Endothelial cell of umbilical vein (primary cell): Measurements from ENCODE around the gene ABLIM2.

Experiments
- FOS ChIP-seq: IDR thresholded peaks from 2 replicates; pipeline ENCODE4 v1.6.1; 2011; ENCODE audit warnings: mild to moderate bottlenecking, low read length, moderate library complexity, borderline replicate concordance; ENCODE audit not compliant: insufficient read depth
- GATA2 ChIP-seq: IDR thresholded peaks from 2 replicates; pipeline ENCODE4 v1.7.0; 2011; ENCODE audit warnings: low read depth, mild to moderate bottlenecking, moderate library complexity, mixed read lengths, low read length; ENCODE audit not compliant: insufficient read length, insufficient read depth
- MAX ChIP-seq: IDR thresholded peaks from 2 replicates; pipeline ENCODE4 v1.6.1; 2011; ENCODE audit not compliant: insufficient read depth, insufficient read length
- MYC ChIP-seq: IDR thresholded peaks from one replicate; pipeline ENCODE4 v1.6.1; 2011; ENCODE audit warnings: mild to moderate bottlenecking, low read depth, low read length
- POLR2A ChIP-seq: IDR thresholded peaks from 2 replicates; pipeline ENCODE4 v1.6.1; 2012; ENCODE audit warnings: low read depth, mild to moderate bottlenecking, control low read depth, low read length
- POLR2AphosphoS5 ChIP-seq: IDR thresholded peaks from 2 replicates; pipeline ENCODE4 v1.6.1; 2012; ENCODE audit warnings: low read depth, mild to moderate bottlenecking, control low read depth, low read length, moderate library complexity; ENCODE audit not compliant: insufficient read depth
- TF ChIP-seq, protein P1 (sequence below), 2 donors: IDR thresholded peaks; 1 replicate in 1 of 2; 2 replicates in 1 of 2; pipeline ENCODE4 v1.5.1; 2011; ENCODE audit warnings: low read length in 2 of 2, mild to moderate bottlenecking in 2 of 2, moderate library complexity in 2 of 2, control low read depth in 1 of 2, inconsistent platforms in 1 of 2, low read depth in 1 of 2; ENCODE audit not compliant: insufficient read depth in 1 of 2; ENCODE audit errors: extremely low read depth in 1 of 2

GRCh38 chr4:8167291-8167690 is 8.7 kb upstream of the ABLIM2 start:
- TF ChIP-seq, protein P1, sequence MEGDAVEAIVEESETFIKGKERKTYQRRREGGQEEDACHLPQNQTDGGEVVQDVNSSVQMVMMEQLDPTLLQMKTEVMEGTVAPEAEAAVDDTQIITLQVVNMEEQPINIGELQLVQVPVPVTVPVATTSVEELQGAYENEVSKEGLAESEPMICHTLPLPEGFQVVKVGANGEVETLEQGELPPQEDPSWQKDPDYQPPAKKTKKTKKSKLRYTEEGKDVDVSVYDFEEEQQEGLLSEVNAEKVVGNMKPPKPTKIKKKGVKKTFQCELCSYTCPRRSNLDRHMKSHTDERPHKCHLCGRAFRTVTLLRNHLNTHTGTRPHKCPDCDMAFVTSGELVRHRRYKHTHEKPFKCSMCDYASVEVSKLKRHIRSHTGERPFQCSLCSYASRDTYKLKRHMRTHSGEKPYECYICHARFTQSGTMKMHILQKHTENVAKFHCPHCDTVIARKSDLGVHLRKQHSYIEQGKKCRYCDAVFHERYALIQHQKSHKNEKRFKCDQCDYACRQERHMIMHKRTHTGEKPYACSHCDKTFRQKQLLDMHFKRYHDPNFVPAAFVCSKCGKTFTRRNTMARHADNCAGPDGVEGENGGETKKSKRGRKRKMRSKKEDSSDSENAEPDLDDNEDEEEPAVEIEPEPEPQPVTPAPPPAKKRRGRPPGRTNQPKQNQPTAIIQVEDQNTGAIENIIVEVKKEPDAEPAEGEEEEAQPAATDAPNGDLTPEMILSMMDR (IDR thresholded peaks at IDR 0.05; ENCODE audit: extremely low read depth in 1 of 2, insufficient read depth in 1 of 2, low read depth in 1 of 2, low read length in 2 of 2) = no peak
- TF ChIP-seq POLR2AphosphoS5 (no peak), FOS (no peak), POLR2A (no peak), MYC (no peak), MAX (no peak), GATA2 (no peak)
